Measurements from ENCODE around the gene LPAR1.
"Not testable (repeated sequence)": the region's sequence is repeated elsewhere in the genome, so short reads cannot be mapped to it uniquely, and the experiment has no call there.

Gene LPAR1

DNA sequence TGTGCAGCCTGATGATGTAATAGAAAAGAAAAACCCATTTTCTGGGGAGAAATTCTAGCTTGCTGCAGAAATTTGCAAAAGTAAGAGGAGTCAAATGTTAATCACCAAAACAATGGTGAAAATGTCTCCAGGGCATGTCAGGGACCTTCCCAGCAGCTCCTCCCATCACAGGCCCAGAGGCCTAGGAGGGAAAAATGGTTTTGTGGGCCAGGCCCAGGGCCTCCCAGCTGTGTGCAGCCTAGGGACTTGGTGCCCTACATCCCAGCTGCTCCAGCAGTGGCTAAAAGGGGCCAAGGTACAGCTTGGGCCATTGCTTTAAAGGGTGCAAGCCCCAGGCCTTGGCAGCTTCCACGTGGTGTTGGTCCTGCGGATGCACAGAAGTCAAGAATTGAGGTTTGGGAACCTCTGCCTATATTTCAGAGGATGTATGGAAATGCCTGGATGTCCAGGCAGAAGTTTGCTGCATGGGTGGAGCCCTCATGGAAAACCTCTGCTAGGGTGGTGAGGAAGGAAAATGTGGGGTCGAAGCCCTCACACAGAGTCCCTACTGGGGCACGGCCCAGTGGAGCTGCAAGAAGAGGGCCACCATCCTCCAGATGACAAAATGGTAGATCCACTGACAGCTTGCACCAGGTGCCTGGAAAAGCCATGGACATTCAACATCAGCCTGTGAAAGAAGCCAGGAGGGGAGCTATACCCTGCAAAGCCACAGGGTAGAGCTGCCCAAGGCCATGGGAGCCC is 176.7 kb downstream of the LPAR1 start:
- DNase-seq = not testable (repeated sequence)

- no peak for DNase-seq
These were observed 181.5 kb downstream of the LPAR1 start for GRCh38 chr9:110856772-110857171.

- DNase-seq = no peak
These were observed 187.7 kb downstream of the LPAR1 start for GRCh38 chr9:110850401-110851135.

GRCh38 chr9:110847671-110848070 is 190.6 kb downstream of the LPAR1 start:
- DNase-seq = peak; percentile 69

DNA sequence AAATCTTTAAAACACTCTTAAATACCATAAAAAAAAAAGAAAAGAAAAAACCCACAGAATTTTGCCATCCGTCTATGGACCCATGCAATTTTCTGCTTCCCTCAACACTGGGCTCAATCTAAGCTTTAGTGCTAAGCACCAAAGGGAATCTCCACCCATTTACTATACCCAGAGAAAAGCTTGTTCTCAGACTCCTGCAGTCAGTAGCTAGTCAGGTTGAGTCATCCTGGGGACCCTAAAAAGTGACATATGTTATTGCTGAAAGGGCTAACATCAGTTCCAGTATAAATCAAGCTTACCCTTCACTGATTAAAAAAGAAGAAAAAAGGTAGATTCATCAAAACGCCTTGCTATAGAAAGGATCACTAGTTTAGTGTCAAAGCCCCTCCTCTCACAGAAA is 192.1 kb downstream of the LPAR1 start:
- peak; percentile 14 for DNase-seq

DNA sequence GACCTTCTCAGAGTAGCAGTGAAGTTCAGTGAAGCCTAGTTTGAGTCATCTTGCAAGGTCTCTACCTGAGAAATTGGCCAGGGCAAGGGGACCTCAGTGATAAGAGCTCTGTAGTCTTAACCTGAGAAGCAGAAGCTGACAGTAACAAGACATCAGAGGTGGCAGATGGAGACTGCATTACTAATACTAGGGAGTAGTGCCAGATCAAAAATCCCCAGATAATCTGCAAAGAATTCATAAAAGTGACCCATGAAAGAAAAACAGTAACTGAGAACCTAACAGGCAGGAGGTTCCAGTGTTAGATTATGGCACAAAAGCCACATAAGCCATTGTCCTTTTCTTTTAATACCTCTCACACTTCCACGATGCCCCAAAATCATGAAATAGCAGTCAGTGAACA is 194.1 kb downstream of the LPAR1 start:
- peak; percentile 27 for DNase-seq

- DNase-seq = peak; percentile 86
These were observed 195.3 kb downstream of the LPAR1 start for GRCh38 chr9:110842986-110843385.

- peak; percentile 69 for DNase-seq
These were observed 196.1 kb downstream of the LPAR1 start for GRCh38 chr9:110842169-110842568.

GRCh38 chr9:110837401-110838005 is 200.8 kb downstream of the LPAR1 start:
- no peak for DNase-seq

DNA sequence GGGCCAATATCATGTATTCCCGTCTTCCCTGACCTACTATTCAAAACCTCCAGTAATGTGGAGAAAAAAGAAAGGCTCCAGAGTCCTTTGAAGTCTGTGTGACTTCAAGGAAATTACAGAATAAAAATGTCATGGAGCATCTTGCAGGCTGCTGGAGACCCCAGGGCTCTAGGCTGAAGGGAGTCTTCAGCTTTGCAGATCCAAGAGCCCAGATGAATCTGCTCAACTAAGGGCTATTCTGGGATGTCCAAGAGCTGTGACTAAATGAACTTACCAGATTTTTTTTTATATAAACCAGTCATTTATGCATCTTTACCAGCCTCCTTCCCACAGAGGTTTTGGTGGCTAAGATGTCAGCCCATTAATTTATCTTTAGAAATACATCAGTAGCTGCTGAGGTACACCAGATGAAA is 202.4 kb downstream of the LPAR1 start:
- peak; percentile 82 for DNase-seq

- peak; percentile 96 for DNase-seq
These were observed 202.9 kb downstream of the LPAR1 start for GRCh38 chr9:110835404-110835803.

DNA sequence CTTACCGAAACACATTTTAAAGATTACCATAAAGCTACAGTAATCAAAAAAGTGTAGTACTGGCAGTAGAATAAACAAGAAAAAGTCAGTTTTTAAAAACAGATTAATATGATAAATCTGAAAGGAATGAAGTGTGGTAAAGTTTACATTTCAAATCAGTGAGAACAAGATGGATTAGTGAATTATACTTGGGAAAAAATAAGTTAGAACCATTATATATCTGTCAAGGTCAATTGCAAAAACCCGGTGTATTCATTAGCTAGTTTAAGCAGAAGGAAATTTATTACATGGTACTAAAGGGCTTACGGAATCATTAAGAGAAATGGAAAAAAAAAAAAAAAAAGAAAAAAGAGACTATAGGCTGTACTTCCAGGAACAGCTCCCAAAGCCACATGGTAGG is 205.3 kb downstream of the LPAR1 start:
- DNase-seq = peak; percentile 37

GRCh38 chr9:110830495-110830894 is 207.8 kb downstream of the LPAR1 start:
- DNase-seq = no peak

DNA sequence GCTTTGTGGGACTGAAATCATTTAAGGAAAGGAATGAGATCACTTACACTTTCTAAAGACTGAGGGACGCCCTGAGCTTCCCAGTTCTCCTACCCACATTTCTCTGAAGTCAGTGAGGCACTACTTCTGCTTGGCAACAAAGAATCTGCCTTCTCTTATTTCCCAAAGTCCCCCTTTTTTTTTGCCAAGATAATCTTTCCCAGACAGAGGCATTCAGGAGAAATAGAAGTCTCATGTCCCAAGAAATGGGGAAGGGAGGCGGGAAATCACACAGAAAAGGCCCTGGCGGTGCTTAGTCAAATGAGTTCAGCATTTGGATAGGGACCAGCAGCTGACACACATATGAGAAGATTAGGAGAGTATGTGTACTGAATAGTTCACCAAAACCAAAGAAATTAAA is 210.0 kb downstream of the LPAR1 start:
- DNase-seq = peak; percentile 77

DNA sequence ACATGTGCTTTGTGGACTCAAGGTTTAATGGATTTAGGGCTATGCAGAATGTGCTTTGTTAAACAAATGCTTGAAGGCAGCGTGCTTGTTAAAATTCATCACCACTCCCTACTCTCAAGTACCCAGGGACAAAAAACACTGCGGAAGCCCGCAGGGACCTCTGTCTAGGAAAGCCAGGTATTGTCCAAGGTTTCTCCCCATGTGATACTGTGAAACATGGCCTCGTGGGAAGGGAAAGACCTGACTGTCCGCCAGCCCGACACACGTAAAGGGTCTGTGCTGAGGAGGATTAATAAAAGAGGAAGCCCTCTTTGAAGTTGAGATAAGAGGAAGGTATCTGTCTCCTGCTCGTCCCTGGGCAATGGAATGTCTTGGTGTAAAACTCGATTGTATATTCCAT is 211.9 kb downstream of the LPAR1 start:
- not testable (repeated sequence) for DNase-seq

DNA sequence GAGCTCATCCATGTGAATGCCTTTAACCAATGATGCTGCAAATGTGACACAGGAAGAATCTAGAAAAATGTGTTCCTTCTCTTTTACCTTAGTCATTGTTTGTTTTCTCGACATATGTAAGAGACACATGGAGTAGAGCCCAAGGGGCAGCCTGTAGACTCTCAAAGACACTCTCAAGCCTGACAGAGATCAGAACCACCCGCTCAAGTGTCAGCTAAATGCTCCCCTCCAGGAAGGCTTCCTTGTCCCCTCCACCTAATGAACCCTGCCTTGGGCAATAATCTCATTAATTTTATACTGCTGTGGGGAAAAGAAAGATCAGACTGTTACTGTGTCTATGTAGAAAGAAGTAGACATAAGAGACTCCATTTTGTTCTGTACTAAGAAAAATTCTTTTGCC is 212.3 kb downstream of the LPAR1 start:
- DNase-seq = no peak

DNA sequence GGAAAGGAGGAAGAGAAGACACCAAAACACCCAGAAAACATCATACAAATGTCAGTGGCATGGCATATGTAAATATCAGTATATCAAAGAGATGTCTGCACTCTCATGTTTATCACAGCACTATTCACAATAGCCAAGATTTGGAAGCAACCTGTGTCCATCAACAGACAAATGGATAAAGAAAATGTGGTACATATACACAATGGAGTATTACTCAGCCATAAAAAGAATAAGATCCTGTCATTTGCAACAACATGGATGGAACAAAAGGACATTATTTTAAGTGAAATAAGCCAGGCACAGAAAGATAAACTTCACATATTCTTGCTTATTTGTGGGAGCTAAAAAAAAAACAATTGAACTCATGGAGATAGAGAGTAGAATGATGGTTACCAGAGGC is 213.1 kb downstream of the LPAR1 start:
- DNase-seq = not testable (repeated sequence)

All from fibroblast of skin of right biceps (primary cell).